Breast epithelium (tissue), 4 donors: ENCODE measurements around the gene TLK1. TPM values are rescaled to one million over a fixed set of nuclear protein-coding genes. Genes with fewer than 3 reads are reported as not detected.

Experiments used
- DNase-seq, 2 donors: peaks; one replicate each; pipeline ENCODE4 v3.0.0-alpha.2; 2019; ENCODE audit warnings: low spot score in 2 of 2
- H3K27ac ChIP-seq, 2 donors: fragments of 200-600 bp; sonication (generic) in 1 of 2; one replicate each; pipeline ENCODE4 v1.5.1; 2016 to 2019; ENCODE audit warnings: mild to moderate bottlenecking in 1 of 2
- H3K27me3 ChIP-seq, 2 donors: fragments of 200-600 bp; sonication (generic) in 1 of 2; one replicate each; pipeline versions ENCODE4 v1.5.1 to v1.6.0; 2017 to 2019; ENCODE audit warnings: control low read depth in 1 of 2, mild to moderate bottlenecking in 1 of 2
- H3K36me3 ChIP-seq: fragments of 200-600 bp; one replicate; pipeline ENCODE4 v1.5.1; 2019
- H3K4me1 ChIP-seq, 2 donors: fragments of 200-600 bp; sonication (generic); one replicate each; pipeline ENCODE4 v1.5.1; 2016 to 2019; ENCODE audit warnings: control low read depth in 1 of 2
- H3K4me3 ChIP-seq, 3 donors: fragments of 200-600 bp; sonication (generic); 1 replicate in 2 of 3; 2 replicates in 1 of 3; pipeline ENCODE4 v1.5.1; 2016 to 2019; ENCODE audit warnings: mild to moderate bottlenecking in 3 of 3, moderate library complexity in 2 of 3
- H3K9me3 ChIP-seq, 2 donors: fragments of 200-600 bp; sonication (generic) in 1 of 2; one replicate each; pipeline ENCODE4 v1.5.1; 2016 to 2019; ENCODE audit warnings: control low read depth in 1 of 2
- CTCF ChIP-seq, 3 donors: fragments of 450-650 bp; IDR thresholded peaks; one replicate each; pipeline ENCODE4 v1.5.1; 2016 to 2017; ENCODE audit warnings: antibody characterized with exemption in 3 of 3, mild to moderate bottlenecking in 3 of 3, moderate library complexity in 3 of 3
- POLR2A ChIP-seq: fragments of 450-650 bp; IDR thresholded peaks from one replicate; pipeline ENCODE4 v1.6.1; 2016; ENCODE audit warnings: antibody characterized with exemption, mild to moderate bottlenecking, moderate library complexity
- POLR2AphosphoS5 ChIP-seq, 3 donors: sonication (generic); formaldehyde crosslinking; IDR thresholded peaks; one replicate each; pipeline ENCODE4 v1.6.1; 2017; ENCODE audit warnings: antibody characterized with exemption in 3 of 3
- intact Hi-C: fragments of 100-400 bp; cut with DNase I; formaldehyde crosslinking; loops from one replicate; pipeline ENCODE4 v1.15.1; 2023; ENCODE audit warnings: low total_unique reads
- total RNA-seq, 3 donors: library from RNA; depleted of rRNA; stranded (reverse); fragments of >200 nt; gene quantifications; one replicate each; pipeline ENCODE4 v1.1.0, GENCODE V29; 2016

Gene TLK1
- total RNA-seq, 3 donors from 2014 or later, result 34.1 to 45.7 (median 40.6) TPM

- TF ChIP-seq POLR2AphosphoS5 (IDR thresholded peaks at IDR 0.05) (no peak), POLR2A (no peak), CTCF (IDR thresholded peaks at IDR 0.05) (no peak)
- intact Hi-C loops, result no loop called here
- no peak for DNase-seq
- H3K9me3 ChIP-seq, result no peaks in the 10 kb centered on the region
- peaks cover 4% of the 10 kb centered on the region for H3K36me3 ChIP-seq
- no peaks in the 10 kb centered on the region for H3K27me3 ChIP-seq
- H3K27ac ChIP-seq, result no peak overlapping the region
- H3K4me1 ChIP-seq, result peaks cover 0 to 10% of the 10 kb centered on the region in 2 donors
- no peak overlapping the region for H3K4me3 ChIP-seq
Observed at GRCh38 chr2:170969872-170970496, 190.7 kb downstream of the TLK1 start.

- Histone ChIP-seq H3K9me3 (no peaks in the 10 kb centered on the region), H3K4me1 (peaks cover 0 to 10% of the 10 kb centered on the region in 2 donors), H3K4me3 (no peak overlapping the region), H3K27ac (no peak overlapping the region), H3K27me3 (no peaks in the 10 kb centered on the region), H3K36me3 (peaks cover 5% of the 10 kb centered on the region)
- intact Hi-C loops, result no loop called here
- no peak for DNase-seq
- TF ChIP-seq CTCF (IDR thresholded peaks at IDR 0.05) (no peak), POLR2AphosphoS5 (IDR thresholded peaks at IDR 0.05) (no peak), POLR2A (no peak)
Observed at GRCh38 chr2:170969030-170969429, 191.7 kb downstream of the TLK1 start.

GRCh38 chr2:170968205-170969003, 192.3 kb downstream of the TLK1 start:
- H3K4me1 ChIP-seq, result peaks cover 0 to 10% of the 10 kb centered on the region in 2 donors
- H3K27ac ChIP-seq, result no peak overlapping the region
- H3K9me3 ChIP-seq, result no peaks in the 10 kb centered on the region
- no peak for DNase-seq
- H3K27me3 ChIP-seq, result no peaks in the 10 kb centered on the region
- no peak overlapping the region for H3K4me3 ChIP-seq
- H3K36me3 ChIP-seq, result peaks cover 7% of the 10 kb centered on the region
- no peak for TF ChIP-seq CTCF (IDR thresholded peaks at IDR 0.05)
- no peak for TF ChIP-seq POLR2A
- no peak for TF ChIP-seq POLR2AphosphoS5 (IDR thresholded peaks at IDR 0.05)
- intact Hi-C loops, result no loop called here

GRCh38 chr2:170967553-170967952, 193.1 kb downstream of the TLK1 start:
- no peaks in the 10 kb centered on the region for H3K27me3 ChIP-seq
- peaks cover 0 to 1% of the 10 kb centered on the region in 2 donors for H3K4me1 ChIP-seq
- no peaks in the 10 kb centered on the region for H3K9me3 ChIP-seq
- TF ChIP-seq CTCF (IDR thresholded peaks at IDR 0.05) (no peak), POLR2A (no peak), POLR2AphosphoS5 (IDR thresholded peaks at IDR 0.05) (no peak)
- no peak for DNase-seq
- peaks cover 7% of the 10 kb centered on the region for H3K36me3 ChIP-seq
- no peak overlapping the region for H3K4me3 ChIP-seq
- intact Hi-C loops, result no loop called here
- H3K27ac ChIP-seq, result no peak overlapping the region

GRCh38 chr2:170966648-170967396, 193.9 kb downstream of the TLK1 start:
- Histone ChIP-seq H3K36me3 (peaks cover 8% of the 10 kb centered on the region), H3K27me3 (no peaks in the 10 kb centered on the region), H3K9me3 (no peaks in the 10 kb centered on the region), H3K4me3 (no peak overlapping the region), H3K27ac (no peak overlapping the region), H3K4me1 (no peaks in the 10 kb centered on the region)
- no peak for DNase-seq
- no peak for TF ChIP-seq POLR2AphosphoS5 (IDR thresholded peaks at IDR 0.05)
- TF ChIP-seq CTCF (IDR thresholded peaks at IDR 0.05), result no peak
- TF ChIP-seq POLR2A, result no peak
- intact Hi-C loops, result no loop called here
